NCI-H1436 (cell line): ENCODE measurements around the gene C14orf119.

Source experiments
- DNase-seq: peaks from one replicate; lab custom pipeline; 2025; lab: John Stamatoyannopoulos, UW

C14orf119 gene

DNA sequence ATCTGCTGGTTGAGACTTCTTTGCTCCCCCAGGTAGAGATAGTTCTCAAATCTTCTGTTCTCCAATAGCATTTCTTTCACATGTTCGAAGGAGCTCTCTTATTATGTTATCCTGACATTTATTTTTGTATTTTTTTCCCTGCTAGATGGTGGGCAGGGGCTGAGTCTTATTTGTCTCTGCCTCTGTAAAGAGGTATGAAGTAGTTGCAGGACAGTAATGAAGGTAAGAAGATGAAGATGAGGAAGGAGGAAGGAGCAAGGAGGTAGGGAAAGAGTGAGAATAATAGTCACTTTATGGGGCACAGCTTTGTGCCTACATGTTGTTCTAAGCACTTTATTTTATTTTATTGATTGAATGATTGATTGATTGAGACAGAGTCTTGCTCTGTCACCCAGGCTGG lies 14.5 kb downstream of the C14orf119 start:
- DNase-seq = no peak

GRCh38 chr14:23110579-23111365 lies 15.5 kb downstream of the C14orf119 start:
- DNase-seq = no peak

- DNase-seq = no peak
These were observed 17.3 kb downstream of the C14orf119 start for GRCh38 chr14:23112359-23113178.

DNA sequence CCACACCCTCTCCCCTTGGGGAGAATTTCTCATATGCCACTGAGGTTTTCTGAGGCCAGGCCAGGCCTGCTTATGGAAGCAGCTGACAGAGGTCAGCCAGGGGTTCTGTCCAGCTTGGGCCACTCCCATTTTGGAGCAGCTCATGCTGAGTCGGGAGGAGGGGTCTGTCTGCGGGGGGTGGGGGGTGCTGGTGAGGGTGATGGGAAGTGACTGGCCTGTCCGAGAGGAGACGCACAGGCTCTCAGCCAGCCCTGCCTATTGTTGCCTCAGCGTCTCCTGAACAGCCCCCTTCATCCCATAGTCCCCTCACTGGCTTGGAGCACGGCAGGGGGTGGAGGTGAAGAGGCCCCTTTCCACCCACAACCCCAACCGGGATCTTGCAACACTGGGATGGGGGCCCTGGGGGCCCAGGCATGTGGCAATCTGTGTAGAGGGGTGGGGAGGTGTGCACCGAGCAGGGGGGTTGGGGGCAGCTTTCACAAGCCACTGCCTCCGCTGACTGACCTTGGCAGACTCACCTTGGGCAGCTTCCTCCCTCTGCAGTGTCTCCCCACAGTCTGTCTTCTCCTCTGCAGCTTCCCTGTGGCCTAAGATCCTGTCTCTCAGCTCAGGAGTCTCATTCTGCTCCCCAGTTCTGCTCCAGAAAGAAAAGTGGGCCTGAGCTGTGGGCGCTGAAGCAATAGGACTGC lies 18.3 kb downstream of the C14orf119 start:
- no peak for DNase-seq

DNA sequence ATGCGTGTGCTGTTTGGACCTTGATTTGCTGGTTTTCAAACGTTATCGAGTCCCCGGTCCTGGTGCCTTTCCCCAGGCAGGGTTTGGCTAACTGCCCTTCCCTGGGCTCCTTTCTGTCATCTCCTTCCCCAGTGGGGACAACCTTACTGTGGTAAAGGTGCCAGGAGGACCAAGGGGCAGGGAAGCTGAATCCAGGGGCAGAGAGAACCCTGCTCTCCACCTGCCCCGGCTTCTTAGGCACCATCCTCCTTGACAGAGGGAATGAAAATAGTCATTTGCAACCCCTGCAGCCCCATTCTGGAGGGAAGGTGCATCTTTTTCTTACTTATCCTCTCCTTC lies 18.8 kb downstream of the C14orf119 start:
- no peak for DNase-seq

DNA sequence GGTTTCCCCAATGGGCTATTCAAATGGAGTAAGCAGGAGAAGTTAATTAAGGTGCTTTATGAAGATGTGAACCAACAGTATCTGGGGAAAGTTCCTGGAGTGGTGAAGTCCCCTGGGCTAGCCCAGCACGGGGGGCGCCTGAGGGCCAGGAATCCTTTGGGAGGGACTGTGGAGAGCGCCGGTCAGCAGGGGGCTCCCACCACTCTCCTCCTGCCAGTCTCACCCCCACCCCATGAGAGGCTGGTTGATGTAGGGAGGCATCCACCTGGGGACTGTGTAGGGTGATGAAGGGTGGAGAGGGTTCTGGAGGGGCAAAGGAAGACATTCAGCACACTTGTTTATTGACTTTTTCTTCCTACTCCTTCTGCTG lies 19.3 kb downstream of the C14orf119 start:
- DNase-seq = no peak

DNA sequence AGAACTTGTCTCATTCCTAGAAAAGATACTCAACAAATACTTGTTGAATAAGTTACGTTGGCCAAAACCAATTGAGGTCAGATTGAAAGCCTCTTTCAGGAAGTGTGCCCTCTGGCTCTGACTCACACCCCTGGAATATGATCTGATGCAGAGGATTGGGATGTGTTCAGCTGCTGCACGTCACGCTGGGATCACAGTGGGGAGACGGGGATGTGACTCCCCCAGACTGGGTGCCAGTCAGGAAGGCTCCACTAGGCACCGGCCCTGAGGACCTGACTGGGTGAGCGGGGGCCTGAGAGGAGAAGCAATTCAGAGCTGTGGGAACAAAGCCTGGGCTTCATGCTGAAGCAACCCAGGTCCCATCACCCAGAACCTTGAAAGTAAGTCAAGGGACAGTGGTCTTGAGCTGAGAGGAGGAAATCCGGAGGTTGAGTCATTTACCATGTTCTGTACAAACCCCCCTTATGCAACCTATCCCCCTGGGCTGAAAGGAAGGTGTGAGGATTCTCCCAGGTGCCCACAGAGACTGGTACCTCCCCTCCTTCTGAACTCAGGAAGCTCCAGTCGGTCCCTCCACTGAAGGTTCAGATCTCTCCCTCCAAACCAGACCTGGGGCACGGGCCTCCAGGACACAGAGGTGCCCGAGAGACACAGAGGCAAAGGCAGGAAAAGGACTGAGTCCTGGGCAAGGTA lies 19.9 kb downstream of the C14orf119 start:
- DNase-seq = no peak

- no peak for DNase-seq
These were observed 20.6 kb downstream of the C14orf119 start for GRCh38 chr14:23115918-23116317.

DNA sequence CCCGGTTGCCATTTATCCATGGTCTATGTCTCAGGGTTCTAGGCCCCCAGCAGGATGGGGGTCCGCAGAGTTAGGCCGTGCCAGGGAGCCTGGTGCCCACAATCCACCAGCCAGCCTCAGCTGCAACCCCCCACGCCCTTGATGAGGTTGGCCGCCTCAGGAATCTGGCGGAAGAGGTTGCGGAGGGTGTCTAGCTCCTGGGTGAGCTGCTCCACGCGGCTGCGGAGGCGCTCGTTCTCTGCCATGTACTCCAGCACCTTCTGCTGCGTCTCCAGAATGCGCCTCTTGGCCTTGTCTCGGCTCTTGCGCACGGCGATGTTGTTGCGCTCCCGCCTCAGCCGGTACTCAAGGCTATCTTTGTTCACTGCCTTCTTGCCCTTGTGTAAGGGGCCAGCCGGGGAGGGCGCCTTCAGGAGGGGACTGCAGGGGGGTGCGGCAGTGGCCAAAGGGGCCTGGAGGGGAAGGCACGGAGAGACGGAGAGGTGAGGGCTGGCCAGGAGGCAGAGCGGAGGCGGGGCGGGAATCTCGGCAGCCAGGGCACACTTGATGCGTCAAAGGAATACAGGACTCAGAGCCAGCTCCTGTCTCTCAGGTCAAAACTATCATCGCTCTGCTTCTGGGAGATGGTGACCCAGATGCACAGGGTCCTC lies 22.2 kb downstream of the C14orf119 start:
- no peak for DNase-seq

DNA sequence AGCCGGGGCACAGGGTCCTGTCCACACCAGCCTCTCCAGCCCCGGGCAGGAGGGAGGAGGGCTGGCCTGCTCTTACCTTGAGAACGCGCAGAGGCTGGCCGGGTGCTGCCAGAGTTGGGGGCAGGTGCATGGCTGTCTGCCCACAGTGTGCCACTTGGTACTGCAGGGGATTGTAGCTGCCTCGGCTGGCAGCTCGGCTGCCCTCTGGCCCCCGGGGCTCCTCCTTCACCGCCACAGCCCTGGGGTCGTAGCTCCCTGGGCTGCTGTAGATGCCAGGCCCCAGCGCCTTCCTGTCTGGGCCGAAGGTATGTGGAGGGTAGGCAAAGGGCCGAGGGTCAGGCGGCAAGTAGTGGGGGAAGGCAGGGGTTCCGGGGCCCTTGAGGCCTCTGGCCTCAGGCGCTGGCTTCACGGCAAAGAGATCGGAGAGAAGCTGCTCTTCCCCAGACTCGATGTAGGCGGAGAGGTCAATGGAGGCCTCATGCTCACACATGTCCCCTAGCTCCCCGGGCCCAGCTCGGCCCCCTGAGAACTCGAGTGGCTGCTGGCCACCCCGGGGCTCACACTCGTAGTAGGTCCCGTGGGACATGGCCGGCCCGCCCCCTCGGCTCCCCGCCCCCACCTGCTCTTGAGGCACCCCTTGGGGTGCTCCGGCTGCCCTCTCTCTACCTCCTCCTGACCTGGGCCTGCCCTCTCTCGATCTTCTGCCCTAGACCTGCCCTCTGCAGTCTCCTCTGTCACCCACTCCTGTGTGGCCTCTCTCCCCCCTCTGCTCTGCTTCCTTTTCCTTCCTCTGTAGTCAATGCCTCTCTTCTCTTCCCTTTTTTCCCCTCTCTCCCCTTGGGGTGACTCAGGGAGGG lies 23.4 kb downstream of the C14orf119 start, which contains the start of gene CEBPE:
TSS of gene CEBPE (minus strand) at position 750 of the 857 bp plus-strand sequence. CDS start at position 586, 164 bp downstream.
- DNase-seq = no peak

DNA sequence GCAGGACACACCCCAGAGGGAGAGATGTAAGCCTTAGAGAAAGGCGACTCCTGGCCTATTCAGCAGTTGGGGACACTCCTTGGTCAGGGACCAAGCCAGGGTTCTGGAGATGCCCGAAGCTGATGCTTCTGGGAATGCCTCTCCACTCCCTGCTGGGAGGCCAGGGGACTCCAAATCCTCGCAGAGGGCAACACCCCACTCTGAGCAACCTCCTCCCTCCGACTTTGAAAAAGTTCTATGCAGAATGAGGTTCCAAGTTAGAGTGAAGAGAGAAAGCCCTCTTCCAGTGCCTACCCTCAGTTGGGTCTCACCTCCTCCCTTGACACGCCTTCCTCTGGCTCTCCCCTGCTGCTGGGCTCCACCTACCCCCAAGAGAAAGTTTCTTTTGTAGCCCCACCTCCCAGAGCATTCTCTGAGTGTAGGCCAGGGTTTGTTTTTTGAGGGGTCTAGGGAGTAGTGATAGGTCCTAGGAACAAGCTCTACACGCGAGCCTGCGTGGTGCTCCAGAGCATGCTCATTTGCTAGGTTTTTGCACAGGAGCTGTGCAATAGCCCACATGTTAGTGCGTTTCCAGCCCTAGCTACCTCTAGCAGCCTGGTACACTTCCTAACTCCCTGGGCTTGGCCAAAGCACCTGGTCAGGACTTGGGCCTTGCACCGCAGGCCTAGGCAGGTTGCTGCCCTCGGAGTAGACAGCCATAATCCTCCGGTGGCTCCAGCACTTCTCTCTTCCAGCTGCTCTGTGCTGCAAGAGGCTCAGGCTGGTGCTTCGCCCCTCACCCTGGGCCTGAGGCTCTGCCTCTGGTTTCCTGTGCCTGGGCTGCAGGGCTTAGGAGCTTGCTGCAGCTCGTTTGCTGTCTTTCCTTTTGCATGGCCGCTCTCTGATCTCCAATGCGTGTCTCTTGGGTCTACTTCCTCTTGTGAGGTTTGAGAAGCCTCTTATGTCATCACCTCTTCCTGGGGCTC lies 24.3 kb downstream of the C14orf119 start:
- no peak for DNase-seq

GRCh38 chr14:23120541-23121251 lies 25.4 kb downstream of the C14orf119 start:
- DNase-seq = peak; percentile 86

DNA sequence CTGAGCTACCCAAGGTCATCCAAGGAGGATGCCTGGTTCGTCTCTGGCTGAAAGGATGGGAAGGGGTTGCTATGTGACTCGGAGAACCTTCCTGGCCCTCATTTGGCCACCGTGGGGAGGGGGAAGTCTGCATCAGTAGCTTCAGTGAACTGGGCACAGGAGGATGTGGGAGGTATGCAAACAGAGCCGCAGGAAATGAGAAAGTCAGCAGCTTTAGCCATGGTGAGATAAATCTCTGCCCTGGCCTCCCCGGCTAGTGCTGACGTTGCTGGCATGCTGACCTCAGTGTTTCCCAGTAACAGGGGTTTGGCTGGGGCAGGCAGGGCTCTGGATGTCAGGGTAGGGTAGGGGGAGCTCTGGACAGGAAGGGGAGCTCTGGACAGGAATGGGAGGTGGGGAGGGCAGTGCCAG lies 26.1 kb downstream of the C14orf119 start:
- DNase-seq = no peak

- no peak for DNase-seq
These were observed 26.8 kb downstream of the C14orf119 start for GRCh38 chr14:23122086-23122485.

DNA sequence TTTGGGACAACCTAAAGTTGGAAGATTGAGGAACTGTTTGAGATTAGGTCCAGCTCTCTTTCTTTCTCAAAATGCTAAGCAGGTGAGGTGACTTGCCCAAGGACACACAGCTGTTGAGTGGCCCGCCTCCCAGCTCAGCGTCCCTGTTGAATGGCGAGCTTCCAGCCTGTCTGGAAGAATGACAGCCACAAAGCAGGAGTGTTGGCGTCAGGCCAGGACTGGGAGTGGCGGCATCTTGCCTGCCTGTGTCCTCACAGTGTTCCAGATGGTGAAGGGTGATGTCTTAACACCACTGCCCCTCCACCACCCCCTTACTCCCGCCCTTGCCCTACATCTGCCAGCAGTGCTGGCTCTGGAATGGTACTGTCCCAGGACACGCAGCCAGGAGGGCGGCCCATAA lies 28.1 kb downstream of the C14orf119 start:
- DNase-seq = no peak

DNA sequence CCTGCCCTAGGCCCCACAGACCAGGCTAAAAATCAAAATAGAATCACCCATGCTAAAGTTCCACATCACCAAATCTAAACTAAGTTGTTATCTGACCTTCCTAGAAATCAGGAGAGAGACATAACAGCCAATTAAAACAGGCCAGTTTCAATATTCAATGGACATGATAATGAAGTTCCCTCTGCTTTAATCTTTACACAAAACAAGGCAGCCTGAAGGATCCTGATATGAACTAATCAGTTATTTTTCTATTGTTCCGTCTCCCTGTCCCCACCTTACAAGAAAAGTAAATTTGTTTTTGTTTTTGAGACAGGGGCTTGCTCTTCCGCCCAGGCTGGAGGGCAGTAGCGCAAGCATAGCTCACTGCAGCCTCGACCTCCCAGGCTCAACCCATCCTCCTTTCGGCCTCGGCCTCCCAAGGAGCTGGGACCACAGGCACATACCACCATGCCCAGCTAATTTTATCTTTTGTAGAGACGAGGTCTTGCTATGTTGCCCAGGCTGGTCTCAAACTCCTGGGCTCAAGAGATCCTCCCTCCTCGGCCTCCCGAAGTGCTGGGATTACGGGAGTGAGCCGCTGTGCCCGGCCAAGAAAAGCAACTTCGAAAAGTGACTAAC lies 29.1 kb downstream of the C14orf119 start:
- no peak for DNase-seq

DNA sequence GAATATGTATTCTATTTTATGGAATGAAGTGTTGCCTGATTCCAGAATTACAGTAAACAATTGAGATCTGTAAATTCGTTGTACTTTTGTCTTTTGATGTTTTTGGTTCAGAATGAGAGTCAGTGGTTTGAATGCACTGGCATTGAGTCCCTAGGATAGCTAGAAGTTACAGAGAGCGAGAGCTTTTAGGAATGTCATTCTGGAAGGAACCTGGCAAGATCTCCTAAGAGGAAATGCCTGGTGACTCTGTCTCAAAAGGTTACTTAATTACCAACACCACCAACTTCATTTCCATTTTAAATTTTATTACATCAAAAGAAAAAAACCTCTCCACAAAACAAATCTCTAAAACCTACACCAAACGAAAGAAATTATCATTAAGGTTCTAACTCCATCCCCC lies 29.7 kb downstream of the C14orf119 start:
- no peak for DNase-seq

DNA sequence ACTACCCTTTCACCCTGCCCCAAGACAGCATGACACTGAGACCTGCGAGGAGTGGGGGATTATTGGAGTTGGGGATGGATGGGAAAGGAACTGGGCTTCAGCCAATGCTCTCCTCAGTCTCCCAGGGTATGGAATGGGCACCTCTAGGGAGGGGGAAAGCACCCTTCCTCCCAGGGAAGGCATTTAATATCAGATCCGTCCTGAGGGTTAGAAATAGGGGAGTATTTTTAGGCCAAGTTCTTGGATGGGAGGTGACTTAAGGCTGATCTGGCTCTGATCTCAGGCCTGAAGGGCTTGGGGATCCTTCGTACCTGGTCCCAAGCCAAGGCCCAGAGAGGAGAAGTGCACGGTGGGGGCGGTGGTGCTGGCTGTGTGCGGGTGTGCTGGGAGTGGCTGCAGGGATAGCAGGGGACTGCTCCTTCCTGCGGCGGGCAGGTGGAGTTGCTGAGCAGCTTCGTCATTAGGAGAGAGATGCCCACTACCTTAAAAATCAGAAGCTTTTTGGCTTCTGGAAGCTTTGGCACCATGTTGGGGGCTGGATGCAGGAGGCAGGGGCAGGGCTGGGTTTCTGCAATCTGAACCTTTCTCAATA lies 30.7 kb downstream of the C14orf119 start:
- DNase-seq = no peak
